GM12878 (cell line): ENCODE results near the gene RNF220. TPM values are rescaled to one million over a fixed set of nuclear protein-coding genes. Genes with fewer than 3 reads are reported as not detected.

ENCODE experiments used
- ATAC-seq: fragments of 200-7000 bp; cut with Tn5 transposase; 3 replicates; pipeline ENCODE4 v1.9.1; 2020; ENCODE audit warnings: mild to moderate bottlenecking, moderate library complexity
- BruUV-seq: library from RNA; stranded (reverse); fragments of 400-500 nt; replicated peaks from 2 replicates; lab custom pipeline; 2021; lab: Mats Ljungman, UMichigan
- CTCF ChIA-PET: fragments of 300-600 bp; sonication (Branson Sonifier 250); formaldehyde crosslinking; extraction: SDS; loops from one replicate; lab custom pipeline; 2021; ENCODE audit warnings: inconsistent platforms; lab: Yijun Ruan, JAX
- POLR2A ChIA-PET: fragments of 350-600 bp; formaldehyde crosslinking; extraction: SDS; loops from one replicate; lab custom pipeline; 2021; ENCODE audit warnings: inconsistent platforms; lab: Charles Lee
- RAD21 ChIA-PET: fragments of 300-600 bp; sonication (Branson Sonifier 250); formaldehyde crosslinking; loops from one replicate; lab custom pipeline; 2023; ENCODE audit warnings: antibody characterized with exemption; ENCODE audit not compliant: unreplicated experiment; lab: Charles Lee
- SMC1A ChIA-PET: fragments of 300-600 bp; sonication (Branson Sonifier 250); formaldehyde crosslinking; loops from one replicate; lab custom pipeline; 2023; ENCODE audit not compliant: unreplicated experiment, uncharacterized antibody; lab: Charles Lee
- DNase-seq: peaks from one replicate; pipeline ENCODE4 v3.0.0-alpha.2; 2011; ENCODE audit warnings: low read depth, low spot score
- FAIRE-seq: peaks from 3 replicates; lab custom pipeline; 2011; peaks lifted over from hg19 to GRCh38; lab: Jason Lieb, UNC
- H2AFZ ChIP-seq: 2 replicates; pipeline ENCODE4 v1.6.0; 2011; ENCODE audit warnings: low read depth, low read length, control low read depth; ENCODE audit not compliant: control insufficient read depth
- H3K27ac ChIP-seq: 2 replicates; pipeline ENCODE4 v1.5.1; 2011; ENCODE audit warnings: control low read depth; ENCODE audit not compliant: control insufficient read depth, insufficient read depth
- H3K27me3 ChIP-seq, 2 experiments: replicated peaks in 1 of 2; 2 replicates each; pipeline versions ENCODE4 v1.6.0 to v1.6.1; 2011; ENCODE audit warnings: low read length in 1 of 2; ENCODE audit not compliant: control insufficient read depth in 2 of 2, insufficient read depth in 2 of 2
- H3K36me3 ChIP-seq, 2 experiments: 2 replicates each; pipeline ENCODE4 v1.5.1; 2011; ENCODE audit warnings: low read length in 1 of 2; ENCODE audit not compliant: control insufficient read depth in 2 of 2, insufficient read depth in 2 of 2
- H3K4me1 ChIP-seq: 2 replicates; pipeline ENCODE4 v1.6.1; 2011; ENCODE audit warnings: mild to moderate bottlenecking, low read length, moderate library complexity, mixed read lengths; ENCODE audit not compliant: control insufficient read depth, insufficient read depth
- H3K4me2 ChIP-seq: 2 replicates; pipeline ENCODE4 v1.6.0; 2011; ENCODE audit warnings: control low read depth; ENCODE audit not compliant: control insufficient read depth, insufficient read depth
- H3K4me3 ChIP-seq: fragments of 200-600 bp; sonication (generic); 2 replicates; pipeline ENCODE4 v1.5.1; 2016
- H3K79me2 ChIP-seq: 2 replicates; pipeline ENCODE4 v1.6.0; 2011; ENCODE audit warnings: low read length; ENCODE audit not compliant: control insufficient read depth, insufficient read depth
- H3K9ac ChIP-seq: 2 replicates; pipeline ENCODE4 v1.8.0; 2011; ENCODE audit warnings: low read length, control low read depth, mixed read lengths; ENCODE audit not compliant: control insufficient read depth, insufficient read depth
- H3K9me3 ChIP-seq: replicated peaks from 3 replicates; pipeline ENCODE4 v1.5.1; 2011; ENCODE audit warnings: mild to moderate bottlenecking, low read length; ENCODE audit not compliant: control insufficient read depth, insufficient read depth
- H4K20me1 ChIP-seq: 2 replicates; pipeline ENCODE4 v1.6.0; 2011; ENCODE audit not compliant: control insufficient read depth, insufficient read depth
- REST ChIP-seq: IDR thresholded peaks from 2 replicates; pipeline ENCODE4 v1.6.1; 2012; ENCODE audit warnings: mild to moderate bottlenecking, low read depth, low read length
- SPI1 ChIP-seq: IDR thresholded peaks from 2 replicates; pipeline ENCODE4 v1.6.1; 2011; ENCODE audit warnings: low read depth, mild to moderate bottlenecking, low read length, moderate library complexity, borderline replicate concordance; ENCODE audit not compliant: insufficient read depth
- STAT3 ChIP-seq: IDR thresholded peaks from 2 replicates; pipeline ENCODE4 v1.6.1; 2011; ENCODE audit warnings: low read depth, low read length, improper control_type of control experiment
- WGBS: methylation state at CpG from one replicate; pipeline ENCODE4 v1.1.6; 2016; ENCODE audit warnings: low lambda C conversion rate; ENCODE audit not compliant: insufficient replicate concordance, insufficient coverage; ENCODE audit errors: missing lambda C conversion rate; 5-methylcytosine and 5-hydroxymethylcytosine counted together
- in situ Hi-C: fragments of 300-500 bp; cut with MboI; formaldehyde crosslinking; loops from 9 replicates; pipeline ENCODE4 v1.14.3; 2018; ENCODE audit warnings: mixed read lengths
- intact Hi-C: fragments of 100-400 bp; cut with micrococcal nuclease; formaldehyde crosslinking; loops from one replicate; pipeline ENCODE4 v1.14.2; 2022; ENCODE audit not compliant: unreplicated experiment
- polyA plus RNA-seq, 11 experiments: library from polyadenylated mRNA; depleted of rRNA in 4 of 11; unstranded in 6 of 11; stranded (reverse) in 5 of 11; fragments of >200 nt; fragmentation: Nextera tagmentation in 4 of 11; fragmentation: Illumina TruSeq in 1 of 11; extraction: Ambion mirVana in 4 of 11; extraction: Trizol in 1 of 11; gene quantifications; 1 replicate in 1 of 11; 2 replicates in 10 of 11; pipeline versions ENCODE4 v1.2.1 to v1.2.3, GENCODE V29; 2011 to 2016; ENCODE audit warnings: inconsistent platforms in 2 of 11, missing spikeins in 2 of 11, low read depth in 1 of 11
- total RNA-seq, 4 experiments: library from RNA; depleted of rRNA in 3 of 4; stranded (reverse); fragments of >200 nt in 3 of 4; fragmentation: Illumina TruSeq in 1 of 4; extraction: Trizol in 1 of 4; gene quantifications; 2 replicates each; pipeline versions ENCODE4 v1.2.1 to v1.2.3, GENCODE V29; 2013 to 2021

RNF220 gene
- total and polyA plus RNA-seq, 10 of the 15 experiments (the other 5 are each of a cell fraction or from before 2014, with no cell fraction given) = 4.6 to 84.1 (median 53.7) TPM

- TF ChIP-seq REST = no peak
Observed at GRCh38 chr1:44388551-44388950, 16.5 kb upstream of the RNF220 start (continued).

DNA sequence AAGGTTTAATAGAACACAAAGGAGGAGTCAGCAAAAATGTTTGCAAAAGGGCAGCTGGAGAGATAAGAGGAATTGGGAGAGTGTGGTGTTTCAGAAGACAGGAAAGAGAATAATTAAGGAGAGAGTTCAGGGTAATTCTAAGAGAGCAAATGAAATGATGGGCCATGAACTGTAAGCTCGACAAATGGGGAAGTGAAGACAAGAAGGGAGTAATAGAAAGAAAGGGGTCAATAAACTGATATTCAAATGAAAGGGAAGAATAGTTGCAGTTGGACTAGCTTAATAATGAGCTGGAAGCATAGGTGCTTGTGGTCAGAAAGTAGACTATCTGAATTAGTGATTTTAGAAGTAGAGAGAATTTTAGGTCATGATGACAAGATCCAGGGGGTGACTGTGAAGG, 15.6 kb upstream of the RNF220 start:
- Histone ChIP-seq H3K4me1 (no peaks in the 10 kb centered on the region), H3K9ac (no peak overlapping the region), H3K36me3 (no peaks in the 10 kb centered on the region), H3K27ac (no peak overlapping the region), H2AFZ (no peak overlapping the region), H3K9me3 (no peaks in the 10 kb centered on the region), H3K79me2 (no peaks in the 10 kb centered on the region), H3K27me3 (peaks cover 0 to 3% of the 10 kb centered on the region in 2 experiments; a peak in 1 of 4 replicates), H3K4me2 (no peak overlapping the region), H4K20me1 (no peaks in the 10 kb centered on the region), H3K4me3 (no peak overlapping the region)
- ATAC-seq (no peak), FAIRE-seq (no peak), DNase-seq (no peak)
- intact Hi-C loops (no loop called here), in situ Hi-C loops (no loop called here)
- POLR2A ChIA-PET = no interaction called here
- TF ChIP-seq STAT3 = no peak
- peak; percentile 54; the same call in 1 of the 2 replicates for TF ChIP-seq SPI1
- WGBS = 17% methylated on average over 1 of the region's 1 CpG
- CTCF ChIA-PET = interaction anchor here (1.2 kb wide), 1 partner anchor 262 kb away, joined by 3 read pairs; no protein-coding TSS in a partner anchor
- BruUV-seq = no TSS peak
- SMC1A ChIA-PET = interaction anchor here (1.0 to 2.3 kb wide), 2 partner anchors 8 to 10 kb away, joined by 3 to 10 read pairs; no protein-coding TSS in a partner anchor
- RAD21 ChIA-PET = no interaction called here
